PC-3 (cell line): ENCODE data around the gene BHLHE40.

Experiments used
- CTCF ChIP-seq: fragments of 300-600 bp; sonication (generic); conservative IDR thresholded peaks from 2 replicates; pipeline ENCODE4 v1.5.1; 2017; ENCODE audit warnings: antibody characterized with exemption, low read depth, mild to moderate bottlenecking, low read length
- EZH2 ChIP-seq: fragments of 300-600 bp; sonication (generic); IDR thresholded peaks from one replicate; pipeline ENCODE4 v1.6.1; 2017; ENCODE audit warnings: antibody characterized with exemption, mild to moderate bottlenecking, low read length; ENCODE audit not compliant: unreplicated experiment
- EZH2phosphoT487 ChIP-seq: fragments of 300-600 bp; sonication (generic); IDR thresholded peaks from 2 replicates; pipeline ENCODE4 v1.6.1; 2018; ENCODE audit warnings: mild to moderate bottlenecking, antibody characterized with exemption, low read length, borderline replicate concordance

- TF ChIP-seq CTCF (peak; percentile 93), EZH2 (no peak), EZH2phosphoT487 (no peak)
These were observed 1.3 kb downstream of the BHLHE40 start for GRCh38 chr3:4980229-4981203.
